ENCODE data around the gene GGN.

- no peak for TF ChIP-seq POLR2A (IDR thresholded peaks at IDR 0.05; ENCODE audit: low read depth, low read length)
- no peak for TF ChIP-seq TAF1 (IDR thresholded peaks at IDR 0.05; ENCODE audit: borderline replicate concordance, low read depth, low read length)
Observed at GRCh38 chr19:38412491-38412890, 24.7 kb upstream of the GGN start.

Measured in GM12892 (cell line).